H9 (cell line): ENCODE results near the gene KIAA1671. TPM values are rescaled to one million over a fixed set of nuclear protein-coding genes. Genes with fewer than 3 reads are reported as not detected.

Experiments used
- DNase-seq: peaks from one replicate; pipeline ENCODE4 v3.0.0-alpha.2; 2017
- H2AFZ ChIP-seq: one replicate; pipeline ENCODE4 v1.6.1; 2013; ENCODE audit warnings: mild to moderate bottlenecking, low read length, control low read depth, moderate library complexity
- H2AK5ac ChIP-seq: 2 replicates; pipeline ENCODE4 v1.6.1; 2013; ENCODE audit warnings: low read length, control low read depth, mixed read lengths; ENCODE audit not compliant: insufficient read length
- H2BK120ac ChIP-seq: one replicate; pipeline ENCODE4 v1.6.1; 2013; ENCODE audit warnings: low read depth, mild to moderate bottlenecking, low read length, control low read depth, inconsistent platforms; ENCODE audit not compliant: poor library complexity, severe bottlenecking
- H2BK12ac ChIP-seq: 2 replicates; pipeline ENCODE4 v1.6.1; 2013; ENCODE audit warnings: low read length, control low read depth, mixed read lengths, low read depth; ENCODE audit not compliant: insufficient read length
- H2BK15ac ChIP-seq: 2 replicates; pipeline ENCODE4 v1.6.1; 2013; ENCODE audit warnings: low read depth, low read length, control low read depth
- H2BK20ac ChIP-seq: one replicate; pipeline ENCODE4 v1.6.1; 2013; ENCODE audit warnings: low read depth, mild to moderate bottlenecking, low read length, control low read depth, inconsistent platforms; ENCODE audit not compliant: poor library complexity, severe bottlenecking
- H2BK5ac ChIP-seq: 2 replicates; pipeline ENCODE4 v1.6.1; 2013; ENCODE audit warnings: low read length, control low read depth, mixed read lengths; ENCODE audit not compliant: insufficient read length
- H3K14ac ChIP-seq: 2 replicates; pipeline ENCODE4 v1.6.1; 2013; ENCODE audit warnings: low read length, control low read depth; ENCODE audit not compliant: insufficient read depth
- H3K18ac ChIP-seq: 2 replicates; pipeline ENCODE4 v1.6.1; 2013; ENCODE audit warnings: low read depth, mild to moderate bottlenecking, mixed read lengths, low read length, control low read depth; ENCODE audit not compliant: insufficient read length
- H3K23ac ChIP-seq: 2 replicates; pipeline ENCODE4 v1.6.1; 2013; ENCODE audit warnings: low read length, control low read depth, mixed read lengths, low read depth; ENCODE audit not compliant: insufficient read length
- H3K23me2 ChIP-seq: 2 replicates; pipeline ENCODE4 v1.6.1; 2013; ENCODE audit warnings: low read depth, mild to moderate bottlenecking, mixed read lengths, low read length, control low read depth; ENCODE audit not compliant: insufficient read length, poor library complexity, severe bottlenecking
- H3K27ac ChIP-seq: 2 replicates; pipeline ENCODE4 v1.5.1; 2013; ENCODE audit warnings: low read length, control low read depth, mixed read lengths, low read depth; ENCODE audit not compliant: insufficient read length
- H3K27me3 ChIP-seq: 2 replicates; pipeline ENCODE4 v1.6.1; 2013; ENCODE audit warnings: low read length, control low read depth, inconsistent platforms; ENCODE audit not compliant: insufficient read depth
- H3K4ac ChIP-seq: 2 replicates; pipeline ENCODE4 v1.6.1; 2013; ENCODE audit warnings: low read depth, mild to moderate bottlenecking, control low read depth, inconsistent platforms, low read length, moderate library complexity
- H3K4me1 ChIP-seq: 2 replicates; pipeline ENCODE4 v1.6.1; 2013; ENCODE audit warnings: low read length, control low read depth, inconsistent platforms; ENCODE audit not compliant: insufficient read depth
- H3K4me2 ChIP-seq: 2 replicates; pipeline ENCODE4 v1.6.1; 2013; ENCODE audit warnings: low read length, control low read depth, mixed read lengths; ENCODE audit not compliant: insufficient read length, insufficient read depth
- H3K56ac ChIP-seq: 2 replicates; pipeline ENCODE4 v1.6.1; 2013; ENCODE audit warnings: low read depth, mild to moderate bottlenecking, mixed read lengths, low read length, control low read depth; ENCODE audit not compliant: insufficient read length
- H3K79me1 ChIP-seq: 2 replicates; pipeline ENCODE4 v1.6.1; 2013; ENCODE audit warnings: low read depth, mild to moderate bottlenecking, moderate library complexity, low read length, control low read depth, inconsistent platforms; ENCODE audit not compliant: insufficient read depth, poor library complexity, severe bottlenecking
- H3K79me2 ChIP-seq: 2 replicates; pipeline ENCODE4 v1.6.1; 2013; ENCODE audit warnings: low read length, control low read depth, inconsistent platforms; ENCODE audit not compliant: insufficient read depth
- H3K9ac ChIP-seq: 2 replicates; pipeline ENCODE4 v1.6.1; 2013; ENCODE audit warnings: low read length, control low read depth, mixed read lengths; ENCODE audit not compliant: insufficient read length; ENCODE audit errors: extremely low read depth
- H3K9me3 ChIP-seq: one replicate; pipeline ENCODE4 v1.6.1; 2013; ENCODE audit warnings: low read depth, low read length, inconsistent platforms; ENCODE audit not compliant: control insufficient read depth
- H3T11ph ChIP-seq: one replicate; pipeline ENCODE4 v1.6.1; 2013; ENCODE audit warnings: mild to moderate bottlenecking, low read length, control low read depth, inconsistent platforms
- H4K20me1 ChIP-seq: one replicate; pipeline ENCODE4 v1.6.1; 2013; ENCODE audit not compliant: control insufficient read depth, insufficient read length, insufficient read depth
- H4K5ac ChIP-seq: 2 replicates; pipeline ENCODE4 v1.6.1; 2013; ENCODE audit warnings: low read depth, mild to moderate bottlenecking, mixed read lengths, low read length, control low read depth; ENCODE audit not compliant: insufficient read length
- H4K8ac ChIP-seq: replicated peaks from 2 replicates; pipeline ENCODE4 v1.6.1; 2013; ENCODE audit warnings: low read length, control low read depth, mixed read lengths, low read depth; ENCODE audit not compliant: insufficient read length
- H4K91ac ChIP-seq: 2 replicates; pipeline ENCODE4 v1.6.1; 2013; ENCODE audit warnings: low read depth, mild to moderate bottlenecking, moderate library complexity, mixed read lengths, low read length, control low read depth; ENCODE audit not compliant: insufficient read length
- H3K27ac Mint-ChIP-seq, 3 experiments: 2 replicates in 2 of 3; 3 replicates in 1 of 3; pipeline ENCODE4 v1.8.0; 2020 to 2021; ENCODE audit warnings: mixed read lengths in 3 of 3, mild to moderate bottlenecking in 1 of 3, moderate library complexity in 1 of 3
- H3K27me3 Mint-ChIP-seq: 2 replicates; pipeline ENCODE4 v1.8.0; 2021; ENCODE audit warnings: low read depth, mild to moderate bottlenecking, moderate library complexity, mixed read lengths
- H3K36me3 Mint-ChIP-seq, 3 experiments: 2 replicates in 2 of 3; 3 replicates in 1 of 3; pipeline ENCODE4 v1.8.0; 2020 to 2021; ENCODE audit warnings: low read depth in 3 of 3, mixed read lengths in 3 of 3; ENCODE audit not compliant: insufficient read depth in 1 of 3
- H3K4me1 Mint-ChIP-seq, 2 experiments: 2 replicates each; pipeline ENCODE4 v1.8.0; 2020; ENCODE audit warnings: mixed read lengths in 2 of 2
- H3K4me3 Mint-ChIP-seq, 2 experiments: 2 replicates in 1 of 2; 3 replicates in 1 of 2; pipeline ENCODE4 v1.8.0; 2020 to 2021; ENCODE audit warnings: mild to moderate bottlenecking in 2 of 2, mixed read lengths in 2 of 2, moderate library complexity in 1 of 2
- H3K9me3 Mint-ChIP-seq, 2 experiments: 2 replicates in 1 of 2; 3 replicates in 1 of 2; pipeline ENCODE4 v1.8.0; 2020; ENCODE audit warnings: mild to moderate bottlenecking in 2 of 2, mixed read lengths in 2 of 2, moderate library complexity in 1 of 2
- WGBS: extraction: QIAGEN DNeasy Blood & Tissue Kit; methylation state at CpG from one replicate; pipeline ENCODE4 v1.1.7; 2013; ENCODE audit warnings: missing lambda C conversion rate, low lambda C conversion rate, mixed read lengths; ENCODE audit not compliant: insufficient read length; ENCODE audit errors: extremely low coverage; 5-methylcytosine and 5-hydroxymethylcytosine counted together
- total RNA-seq: library from RNA; stranded (reverse); gene quantifications from 2 replicates; pipeline ENCODE4 v1.2.1, GENCODE V29; 2021
- TF ChIP-seq, protein P1 (sequence below): fragments of 200-600 bp; sonication (generic); conservative IDR thresholded peaks from 3 replicates; pipeline ENCODE4 v1.8.0; 2021; ENCODE audit warnings: antibody characterized with exemption, mild to moderate bottlenecking

The KIAA1671 gene
- total RNA-seq, 1 experiment from 2014 or later: 22.6 TPM

DNA sequence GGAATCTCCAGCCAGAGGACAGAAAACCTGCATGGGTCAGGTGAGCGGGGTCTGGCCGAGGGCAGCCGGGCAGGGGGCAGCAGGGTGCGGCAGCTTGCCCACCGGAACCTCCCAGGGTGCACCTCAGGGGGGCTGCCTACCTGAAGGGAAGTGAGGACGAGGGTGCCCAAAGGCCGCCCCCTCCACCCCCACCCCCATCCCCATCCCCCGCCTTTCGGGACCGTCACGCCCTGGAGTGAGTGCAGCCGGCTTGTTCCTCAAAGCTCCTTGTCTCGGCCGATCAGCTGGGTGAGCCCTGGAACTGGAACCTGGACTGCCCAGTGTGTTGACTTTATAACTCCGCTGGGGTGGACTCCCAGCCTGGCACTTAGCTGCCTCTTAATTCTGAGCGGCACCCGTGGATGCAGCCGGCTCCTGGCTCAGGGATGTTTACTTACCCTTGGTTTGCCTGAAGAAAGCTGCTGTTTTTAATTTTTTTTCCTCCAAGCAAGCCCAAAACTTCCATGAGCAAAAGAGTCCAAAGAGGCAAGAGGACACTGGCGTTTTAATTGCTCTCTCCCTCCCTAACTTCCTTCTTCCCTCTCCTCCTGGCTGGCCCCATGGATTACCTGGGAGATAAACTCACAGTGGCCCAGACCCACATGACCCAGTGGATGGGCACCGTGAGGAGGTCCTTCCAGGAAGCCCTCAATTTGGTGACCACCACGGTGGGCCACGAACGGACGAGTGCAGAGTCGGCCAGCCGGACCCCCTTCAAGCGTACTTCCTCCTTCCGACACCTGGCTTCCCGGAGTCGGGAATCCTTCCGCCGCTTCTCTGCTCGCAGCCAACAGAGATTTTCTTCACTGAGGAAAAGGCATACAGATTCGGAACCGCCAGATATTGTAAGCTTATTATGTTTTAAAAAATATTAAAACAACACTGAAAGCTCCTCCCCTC, 159.3 kb downstream of the KIAA1671 start:
- peaks cover 31 to 33% of the 10 kb centered on the region in 2 experiments for H3K4me1 Mint-ChIP-seq
- Histone ChIP-seq H4K8ac (no peak overlapping the region), H2AK5ac (no peak overlapping the region), H3K4me2 (peak overlapping the region; percentile 93), H3K9ac (no peak overlapping the region), H3K9me3 (no peaks in the 10 kb centered on the region), H3K18ac (no peak overlapping the region), H2BK20ac (no peak overlapping the region), H3K23me2 (peaks cover 11% of the 10 kb centered on the region), H3K56ac (no peak overlapping the region), H4K91ac (no peak overlapping the region), H2BK5ac (no peak overlapping the region), H3K79me1 (no peaks in the 10 kb centered on the region), H3K14ac (peak overlapping the region; percentile 27; the same call in 1 of the 2 replicates), H3T11ph (no peak overlapping the region), H2BK120ac (no peak overlapping the region), H3K27me3 (no peaks in the 10 kb centered on the region), H2BK15ac (no peak overlapping the region), H4K20me1 (peaks cover 2% of the 10 kb centered on the region), H3K27ac (no peak overlapping the region), H2BK12ac (no peak overlapping the region), H3K4me1 (no peaks in the 10 kb centered on the region; the same call in 1 of the 2 replicates), H4K5ac (no peak overlapping the region), H3K23ac (no peak overlapping the region), H3K4ac (no peak overlapping the region), H2AFZ (no peak overlapping the region), H3K79me2 (no peaks in the 10 kb centered on the region)
- no peaks in the 10 kb centered on the region; the same call in 1 of the 2 replicates for H3K27me3 Mint-ChIP-seq
- peak; percentile 37 for DNase-seq
- TF ChIP-seq, protein P1, sequence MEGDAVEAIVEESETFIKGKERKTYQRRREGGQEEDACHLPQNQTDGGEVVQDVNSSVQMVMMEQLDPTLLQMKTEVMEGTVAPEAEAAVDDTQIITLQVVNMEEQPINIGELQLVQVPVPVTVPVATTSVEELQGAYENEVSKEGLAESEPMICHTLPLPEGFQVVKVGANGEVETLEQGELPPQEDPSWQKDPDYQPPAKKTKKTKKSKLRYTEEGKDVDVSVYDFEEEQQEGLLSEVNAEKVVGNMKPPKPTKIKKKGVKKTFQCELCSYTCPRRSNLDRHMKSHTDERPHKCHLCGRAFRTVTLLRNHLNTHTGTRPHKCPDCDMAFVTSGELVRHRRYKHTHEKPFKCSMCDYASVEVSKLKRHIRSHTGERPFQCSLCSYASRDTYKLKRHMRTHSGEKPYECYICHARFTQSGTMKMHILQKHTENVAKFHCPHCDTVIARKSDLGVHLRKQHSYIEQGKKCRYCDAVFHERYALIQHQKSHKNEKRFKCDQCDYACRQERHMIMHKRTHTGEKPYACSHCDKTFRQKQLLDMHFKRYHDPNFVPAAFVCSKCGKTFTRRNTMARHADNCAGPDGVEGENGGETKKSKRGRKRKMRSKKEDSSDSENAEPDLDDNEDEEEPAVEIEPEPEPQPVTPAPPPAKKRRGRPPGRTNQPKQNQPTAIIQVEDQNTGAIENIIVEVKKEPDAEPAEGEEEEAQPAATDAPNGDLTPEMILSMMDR: no peak; the same call in 2 of the 3 replicates
- no CpG with 5 or more reads among the region's 35 CpGs for WGBS
- peak overlapping the region; percentile 67 to 84 for H3K4me3 Mint-ChIP-seq
- no peaks in the 10 kb centered on the region; a peak in 1 of 5 replicates for H3K9me3 Mint-ChIP-seq
- 0 out of 7 replicates have a peak, but pooled peaks cover 0 to 2% (median 0%) of the 10 kb centered on the region in 3 experiments for H3K36me3 Mint-ChIP-seq
- H3K27ac Mint-ChIP-seq: peak overlapping the region in 2 of 3 experiments; percentile 70 to 96; a peak in 4 of 7 replicates
